GM12872 (cell line): ENCODE measurements around the gene SEC24D.

ENCODE experiments used
- CTCF ChIP-seq: IDR thresholded peaks from 3 replicates; pipeline ENCODE4 v1.5.1; 2011; ENCODE audit warnings: low read depth, mild to moderate bottlenecking, low read length, moderate library complexity; ENCODE audit not compliant: insufficient read depth

The SEC24D gene

GRCh38 chr4:118801895-118802575, 33.9 kb downstream of the SEC24D start:
- TF ChIP-seq CTCF: no peak

- TF ChIP-seq CTCF: no peak
Measured at GRCh38 chr4:118799231-118799942, 36.5 kb downstream of the SEC24D start.

GRCh38 chr4:118798658-118799057, 37.3 kb downstream of the SEC24D start:
- 0 out of 3 replicates have a peak, but pooled peaks have one; percentile 15 for TF ChIP-seq CTCF

- TF ChIP-seq CTCF: no peak
Measured at GRCh38 chr4:118797558-118798142, 38.3 kb downstream of the SEC24D start.

GRCh38 chr4:118790544-118790943, 45.4 kb downstream of the SEC24D start:
- no peak for TF ChIP-seq CTCF

- TF ChIP-seq CTCF: no peak
Measured at GRCh38 chr4:118788911-118789310, 47.0 kb downstream of the SEC24D start.

GRCh38 chr4:118787844-118788380, 48.0 kb downstream of the SEC24D start:
- no peak for TF ChIP-seq CTCF
